Hematopoietic multipotent progenitor cell treated with erythropoietin and hydrocortisone succinate and interleukin-3 and kit ligand, for 17 days (in vitro differentiated cells): ENCODE measurements around the gene MGP.

ENCODE experiments used
- DNase-seq: peaks from one replicate; pipeline ENCODE4 v3.0.0-alpha.2; 2015; ENCODE audit warnings: low spot score

MGP gene

DNA sequence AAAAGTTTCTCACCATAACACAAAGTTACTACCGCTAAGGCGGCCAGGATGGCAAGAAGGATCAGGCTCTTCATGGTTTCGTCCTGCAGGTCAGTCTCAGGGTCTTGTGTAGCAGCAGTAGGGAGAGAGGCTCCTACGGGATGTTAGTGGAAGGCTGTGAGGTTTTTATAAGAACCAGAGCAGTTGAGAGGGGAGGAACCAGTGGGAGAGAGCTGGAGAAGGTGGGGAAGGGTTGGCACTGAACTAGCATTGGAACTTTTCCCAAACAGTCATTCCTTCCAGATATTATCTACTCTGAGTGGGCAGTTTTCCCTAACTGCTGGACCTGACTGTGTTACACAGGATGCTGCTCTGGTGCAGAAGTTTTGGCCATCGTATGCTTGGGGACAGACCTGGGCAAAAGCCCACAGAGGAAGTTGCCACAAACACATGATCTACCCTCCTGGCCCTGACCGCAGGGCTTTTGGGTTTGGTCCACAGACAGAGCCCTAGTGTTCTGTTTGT, at the start of gene MGP:
MGP (minus strand) TSS at position 137 of the 504 bp plus-strand sequence; CDS start at position 74, 63 bp downstream.
- peak; percentile 42 for DNase-seq

GRCh38 chr12:14935031-14935430, 49.4 kb upstream of the MGP start:
- no peak for DNase-seq

DNA sequence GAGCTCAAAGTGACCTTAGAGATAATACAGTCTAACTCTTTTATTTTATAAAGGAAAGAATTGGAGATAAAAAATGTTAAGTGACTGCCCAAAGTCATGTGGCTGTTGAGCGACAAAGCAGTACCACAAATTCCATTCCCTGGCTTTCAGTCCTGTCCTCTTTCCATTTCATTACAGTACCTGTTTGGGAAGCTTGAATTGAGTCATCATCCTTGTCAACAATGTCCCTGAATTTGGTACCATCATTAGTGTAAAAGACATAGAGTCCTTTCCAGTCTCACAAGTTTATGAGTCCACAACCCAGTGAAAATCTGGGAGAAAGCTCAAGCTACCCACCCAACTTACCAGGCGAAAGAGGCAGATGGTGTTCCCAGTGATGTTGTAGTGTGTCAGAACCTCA, 48.9 kb upstream of the MGP start:
- no peak for DNase-seq

- no peak for DNase-seq
These were observed 46.3 kb upstream of the MGP start for GRCh38 chr12:14931791-14932560.

DNA sequence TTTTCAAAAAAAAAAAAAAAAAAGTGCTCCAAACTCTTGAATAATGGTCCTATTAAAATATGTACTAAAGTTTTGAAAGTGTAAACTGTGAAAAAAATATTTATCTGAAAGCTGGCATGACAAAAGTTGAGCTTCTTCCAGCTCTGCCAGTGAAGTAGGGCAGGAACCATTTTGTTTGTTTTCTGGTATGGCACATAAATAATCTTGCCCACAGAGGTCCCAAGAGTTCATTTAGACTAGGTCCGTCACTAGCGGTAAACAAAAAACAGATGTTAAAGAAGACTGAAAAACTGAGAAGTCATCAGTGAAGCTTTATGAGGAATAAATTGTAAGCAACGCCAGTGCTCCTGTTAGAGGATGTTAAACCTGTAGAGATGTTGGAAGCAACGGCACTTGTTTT, 45.7 kb upstream of the MGP start:
- DNase-seq = no peak

- no peak for DNase-seq
These were observed 44.6 kb upstream of the MGP start for GRCh38 chr12:14930299-14930698.

DNA sequence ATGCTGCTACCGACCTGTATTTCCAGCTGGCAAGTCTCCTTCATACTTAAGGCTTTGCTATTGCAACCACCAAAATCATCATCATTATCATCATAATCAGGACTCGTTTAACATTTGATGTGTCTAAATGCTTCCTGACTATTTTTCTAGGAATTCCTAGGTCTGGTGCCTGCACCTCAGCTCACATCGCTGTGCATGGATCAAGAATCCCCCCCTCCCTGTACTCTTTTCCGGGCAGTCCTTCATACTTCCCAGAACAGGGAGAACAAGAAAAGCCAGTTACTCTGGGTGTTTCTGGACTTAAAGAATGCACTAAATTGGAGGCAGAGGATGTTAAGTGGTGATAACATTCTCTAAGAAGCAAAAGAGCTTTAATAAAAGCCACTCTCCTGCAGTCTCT, 43.3 kb upstream of the MGP start:
- no peak for DNase-seq

GRCh38 chr12:14927267-14927666, 41.6 kb upstream of the MGP start:
- DNase-seq = no peak

GRCh38 chr12:14924541-14924940, 38.9 kb upstream of the MGP start:
- DNase-seq = no peak

GRCh38 chr12:14923944-14924343, 38.3 kb upstream of the MGP start:
- no peak for DNase-seq

DNA sequence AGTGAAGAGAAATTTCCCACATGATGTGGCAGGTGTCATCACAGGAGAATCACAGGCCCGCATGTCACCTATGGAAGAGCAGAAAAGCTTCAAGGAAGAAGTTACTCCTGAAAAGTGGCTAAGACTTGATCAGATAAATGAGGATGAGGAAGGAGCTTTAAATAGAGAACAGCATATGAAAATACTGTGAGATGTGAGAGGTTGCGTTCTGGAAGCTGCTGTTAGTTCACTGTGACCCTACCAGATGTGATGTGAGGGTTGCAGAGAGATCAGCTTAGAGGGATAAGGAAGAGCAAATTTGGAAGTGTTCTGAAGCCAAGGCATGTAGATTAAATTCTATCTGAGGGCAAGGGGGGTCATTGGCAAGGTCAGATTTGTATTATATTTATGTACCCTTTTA, 35.6 kb upstream of the MGP start:
- DNase-seq = no peak

GRCh38 chr12:14920475-14921126, 34.9 kb upstream of the MGP start:
- no peak for DNase-seq

DNA sequence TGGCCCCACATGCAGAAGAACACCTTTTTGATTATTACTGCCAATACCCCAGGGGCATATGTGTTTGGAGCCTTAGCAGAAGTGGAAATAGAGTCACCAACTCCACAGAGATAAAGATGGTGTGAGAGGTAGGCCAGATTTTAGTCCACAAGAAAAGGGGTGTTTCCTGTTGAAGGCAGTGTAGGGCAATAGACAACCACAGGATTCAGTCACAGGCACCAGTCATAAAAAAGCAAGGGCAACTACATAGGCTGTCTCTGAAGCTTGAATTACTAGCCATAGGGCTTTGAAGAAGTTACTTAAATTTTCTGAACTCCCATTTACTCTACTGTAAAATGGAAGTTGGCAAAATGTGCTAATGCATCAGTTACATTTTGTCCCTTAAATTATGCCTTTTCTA, 33.8 kb upstream of the MGP start:
- DNase-seq = no peak

DNA sequence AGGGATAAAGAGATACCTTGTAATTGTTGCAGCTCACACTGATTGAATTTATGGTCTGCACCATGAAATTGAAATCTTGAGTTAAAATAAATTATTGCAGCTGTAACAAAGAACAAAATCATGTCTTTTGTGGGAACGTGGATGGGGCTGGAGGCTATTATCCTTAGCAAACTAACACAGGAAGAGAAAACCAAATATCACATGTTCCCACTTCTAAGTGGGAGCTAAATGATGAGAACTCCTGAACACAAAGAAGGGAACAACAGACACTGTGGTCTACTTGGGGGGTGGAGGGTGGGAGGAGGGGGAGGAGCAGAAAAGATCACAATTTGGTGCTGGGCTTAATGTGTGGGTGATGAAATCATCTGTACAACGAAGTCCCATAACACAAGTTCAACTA, 30.1 kb upstream of the MGP start:
- DNase-seq = no peak

DNA sequence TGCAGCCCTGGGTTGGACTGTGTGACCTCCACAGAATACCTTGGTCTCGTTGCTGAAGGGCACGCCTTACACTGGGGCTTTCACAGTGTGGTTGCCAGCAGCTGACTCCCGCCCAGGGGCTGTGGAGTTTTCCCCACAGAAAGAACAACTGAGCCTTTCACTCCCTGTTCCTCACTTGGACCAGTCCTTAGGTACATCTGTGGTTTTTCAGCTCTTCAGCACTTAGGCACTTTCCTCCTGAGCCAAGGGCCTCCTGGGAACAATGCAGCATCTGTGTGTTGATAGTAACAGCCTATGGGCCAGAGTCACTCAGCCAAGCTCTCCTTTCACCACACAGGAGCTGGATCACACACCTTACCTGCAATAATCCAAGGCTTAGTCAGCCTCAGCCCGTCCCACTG, 27.7 kb upstream of the MGP start:
- no peak for DNase-seq

GRCh38 chr12:14911131-14911530, 25.5 kb upstream of the MGP start:
- DNase-seq = no peak

DNA sequence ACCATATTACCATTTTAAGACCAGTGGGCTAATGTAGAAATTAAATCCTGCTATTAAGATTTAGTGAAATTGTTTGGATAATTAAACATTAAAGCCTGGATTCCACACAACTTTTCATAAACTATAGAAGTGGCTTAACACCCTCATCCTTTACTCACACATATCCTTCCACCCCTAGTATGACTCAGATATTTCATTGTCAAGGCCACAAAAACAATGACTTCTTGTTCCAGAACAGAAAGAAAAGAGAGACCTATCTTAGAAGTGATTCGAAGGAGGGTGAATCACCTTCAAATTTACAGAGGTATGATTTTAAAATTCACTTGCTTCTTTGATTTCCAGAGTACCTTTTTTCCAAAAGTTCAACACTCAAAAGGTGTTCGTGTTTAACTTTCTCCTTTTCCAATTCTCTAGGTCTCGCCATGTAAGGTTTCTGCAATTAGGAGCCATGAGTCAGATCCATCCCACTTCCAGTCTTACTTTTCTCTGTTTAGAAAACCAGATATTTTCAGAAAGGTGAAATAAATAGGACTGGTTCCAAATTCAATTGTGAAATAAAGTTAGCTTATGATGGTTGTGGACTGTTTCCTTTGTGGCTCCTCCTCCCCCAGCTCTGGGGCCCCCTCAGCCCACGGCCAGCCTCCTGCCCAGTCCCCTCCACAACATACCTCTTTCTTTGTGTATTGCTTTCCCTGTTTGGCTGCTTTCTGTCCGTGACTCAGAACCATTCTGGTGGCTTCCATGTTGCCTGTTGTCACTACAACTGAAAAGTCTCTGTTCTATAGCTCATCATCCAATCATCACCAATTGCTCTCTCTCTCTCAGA, 24.6 kb upstream of the MGP start:
- no peak for DNase-seq

- DNase-seq = no peak
These were observed 22.3 kb upstream of the MGP start for GRCh38 chr12:14907953-14908352.

DNA sequence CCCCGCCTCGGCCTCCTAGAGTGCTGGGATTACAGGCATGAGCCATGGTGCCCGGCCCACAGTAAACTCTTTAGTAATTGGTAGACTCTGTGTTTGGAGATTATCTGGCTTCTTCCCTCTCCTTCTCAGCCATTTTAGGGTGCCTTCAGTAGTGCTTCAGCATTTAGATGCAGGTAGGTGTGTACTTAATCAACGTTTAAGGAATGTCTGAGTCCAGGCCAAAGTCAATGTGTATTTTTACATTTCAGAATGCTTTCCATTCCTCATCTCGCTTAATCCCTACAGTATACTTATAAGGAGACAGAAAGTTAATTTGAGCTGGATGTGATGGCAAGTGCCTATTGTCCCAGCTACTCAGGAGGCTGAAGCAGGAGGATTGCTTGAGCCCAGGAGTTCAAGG, 20.5 kb upstream of the MGP start:
- no peak for DNase-seq

DNA sequence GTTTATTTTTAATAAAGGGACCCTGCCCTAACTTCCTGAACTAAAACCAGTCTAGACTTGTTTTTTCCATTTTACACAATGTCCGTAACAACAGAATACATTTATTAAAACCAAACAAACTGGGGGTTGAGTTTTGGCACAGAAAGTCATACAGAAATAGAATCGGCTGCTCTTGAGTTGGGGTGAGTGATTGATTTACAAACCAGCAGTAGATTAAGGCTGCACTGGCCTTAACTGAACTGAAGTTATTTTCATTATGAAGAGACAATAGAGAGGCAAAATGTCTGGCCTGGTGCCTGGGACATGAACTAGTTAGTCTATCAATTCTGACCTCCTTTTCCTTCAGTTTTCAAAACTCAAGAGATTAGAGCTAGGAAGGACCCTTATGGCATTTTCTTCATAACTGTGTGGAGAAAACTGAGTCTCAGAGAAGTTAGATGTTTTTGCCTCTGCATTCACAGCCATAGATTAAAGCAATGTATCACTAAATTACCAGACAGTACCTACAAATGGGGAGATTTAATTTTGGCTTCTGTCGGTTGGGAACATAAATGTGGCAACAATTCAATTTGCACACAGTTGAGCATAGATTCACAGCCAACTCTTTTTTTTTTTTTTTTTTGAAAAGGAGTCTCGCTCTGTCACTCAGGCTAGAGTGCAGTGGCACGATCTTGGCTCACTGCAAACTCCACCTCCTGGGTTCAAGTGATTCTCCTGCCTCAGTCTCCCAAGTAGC, 19.8 kb upstream of the MGP start:
- DNase-seq = no peak

GRCh38 chr12:14904854-14905253, 19.2 kb upstream of the MGP start:
- no peak for DNase-seq
